Mucosa of descending colon (tissue), 3 donors: ENCODE data around the gene ASCL2. TPM values are rescaled to one million over a fixed set of nuclear protein-coding genes. Genes with fewer than 3 reads are reported as not detected.

Experiments used
- ATAC-seq: fragments of 200-7000 bp; cut with Tn5 transposase; one replicate; pipeline ENCODE4 v1.9.1; 2020; ENCODE audit warnings: mild to moderate bottlenecking, moderate library complexity
- DNase-seq, 3 donors: peaks; one replicate each; pipeline ENCODE4 v3.0.0-alpha.2; 2020
- H3K36me3 ChIP-seq: fragments of 200-600 bp; one replicate; pipeline ENCODE4 v1.8.0; 2021; ENCODE audit warnings: low read depth, mild to moderate bottlenecking
- H3K4me1 ChIP-seq: fragments of 200-600 bp; one replicate; pipeline ENCODE4 v1.8.0; 2021; ENCODE audit warnings: low read depth, mild to moderate bottlenecking
- H3K4me3 ChIP-seq: fragments of 200-600 bp; one replicate; pipeline ENCODE4 v1.8.0; 2021; ENCODE audit warnings: mild to moderate bottlenecking
- H3K9me3 ChIP-seq: fragments of 200-600 bp; one replicate; pipeline ENCODE4 v1.8.0; 2021; ENCODE audit warnings: mild to moderate bottlenecking
- CTCF ChIP-seq: fragments of 200-600 bp; IDR thresholded peaks from one replicate; pipeline ENCODE4 v1.8.0; 2022; ENCODE audit warnings: antibody characterized with exemption, mild to moderate bottlenecking
- intact Hi-C, 2 donors: fragments of 100-400 bp; cut with DNase I in 1 of 2; cut with micrococcal nuclease in 1 of 2; formaldehyde crosslinking; loops; one replicate each; pipeline versions ENCODE4 v1.11.0 to v1.11.1; 2022; cut with DNase I, micrococcal nuclease
- total RNA-seq, 3 donors: library from RNA; stranded (reverse); fragmentation: NEBNext Ultra II Directional in 2 of 3; extraction: Animal tissue kit (Norgen Biotek cat#: 25700) in 2 of 3; gene quantifications; one replicate each; pipeline versions ENCODE4 v1.2.1 to v1.2.4, GENCODE V29; 2021 to 2023
- donor health status: DM: no; HTN: no; CAD: no; lungs with moderate emphysema.
- donor health status: DM: no; HTN: no; CAD: no.
- donor health status: DM: no; HTN: yes; CAD: no.

ASCL2 gene
- total RNA-seq, 3 donors from 2014 or later: 2.6 to 8.4 (median 8.1) TPM

- H3K4me1 ChIP-seq: no peaks in the 10 kb centered on the region
- H3K9me3 ChIP-seq: no peaks in the 10 kb centered on the region
- intact Hi-C loops: no loop called here
- ATAC-seq: no peak
- H3K4me3 ChIP-seq: no peak overlapping the region
- DNase-seq: no peak
- TF ChIP-seq CTCF: no peak
- no peaks in the 10 kb centered on the region for H3K36me3 ChIP-seq
Observed at GRCh38 chr11:2251138-2251537, 19.2 kb downstream of the ASCL2 start.

- DNase-seq (no peak), ATAC-seq (no peak)
- Histone ChIP-seq H3K4me3 (no peak overlapping the region), H3K4me1 (no peaks in the 10 kb centered on the region), H3K36me3 (no peaks in the 10 kb centered on the region), H3K9me3 (no peaks in the 10 kb centered on the region)
- no peak for TF ChIP-seq CTCF
- intact Hi-C loops: no loop called here
Observed at GRCh38 chr11:2250485-2250884, 19.9 kb downstream of the ASCL2 start.

- no peak for TF ChIP-seq CTCF
- no peak for DNase-seq
- no peaks in the 10 kb centered on the region for H3K4me1 ChIP-seq
- H3K36me3 ChIP-seq: no peaks in the 10 kb centered on the region
- no peak overlapping the region for H3K4me3 ChIP-seq
- intact Hi-C loops: no loop called here
- H3K9me3 ChIP-seq: no peaks in the 10 kb centered on the region
- ATAC-seq: no peak
Observed at GRCh38 chr11:2250041-2250440, 20.3 kb downstream of the ASCL2 start.

- intact Hi-C loops: no loop called here
- DNase-seq (no peak), ATAC-seq (no peak)
Observed at GRCh38 chr11:2249189-2249916, 21.0 kb downstream of the ASCL2 start.

GRCh38 chr11:2248762-2249161 is 21.6 kb downstream of the ASCL2 start:
- TF ChIP-seq CTCF: no peak
- no peaks in the 10 kb centered on the region for H3K36me3 ChIP-seq
- intact Hi-C loops: no loop called here
- ATAC-seq (no peak), DNase-seq (no peak)
- H3K4me1 ChIP-seq: no peaks in the 10 kb centered on the region
- H3K4me3 ChIP-seq: no peak overlapping the region
- H3K9me3 ChIP-seq: no peaks in the 10 kb centered on the region

More at GRCh38 chr11:2249189-2249916, 21.0 kb downstream of the ASCL2 start:
- no peak overlapping the region for H3K4me3 ChIP-seq
- no peaks in the 10 kb centered on the region for H3K4me1 ChIP-seq
- H3K36me3 ChIP-seq: no peaks in the 10 kb centered on the region
- TF ChIP-seq CTCF: no peak
- H3K9me3 ChIP-seq: no peaks in the 10 kb centered on the region
